HepG2 (cell line): ENCODE data around the gene RSF1. TPM values are rescaled to one million over a fixed set of nuclear protein-coding genes. Genes with fewer than 3 reads are reported as not detected.

Source experiments
- CBX1 ChIP-seq: IDR thresholded peaks from one replicate; pipeline ENCODE4 v1.6.1; 2016; ENCODE audit warnings: antibody characterized with exemption, low read depth
- CBX5 ChIP-seq: sonication (generic); formaldehyde crosslinking; IDR thresholded peaks from 2 replicates; pipeline ENCODE4 v1.4.0; 2020; ENCODE audit warnings: missing genetic modification reagents, borderline replicate concordance
- CHD2 ChIP-seq: IDR thresholded peaks from 2 replicates; pipeline ENCODE4 v1.6.1; 2011; ENCODE audit warnings: low read depth, low read length, improper control_type of control experiment
- CTCF ChIP-seq: sonication (generic); formaldehyde crosslinking; IDR thresholded peaks from 2 replicates; pipeline ENCODE4 v1.5.0; 2020; ENCODE audit warnings: mild to moderate bottlenecking, missing genetic modification reagents, moderate library complexity
- HOMEZ ChIP-seq: IDR thresholded peaks from 2 replicates; pipeline ENCODE4 v1.6.1; 2016; ENCODE audit warnings: low read depth
- KLF15 ChIP-seq: sonication (generic); formaldehyde crosslinking; IDR thresholded peaks from 2 replicates; pipeline ENCODE4 v1.8.1; 2023; ENCODE audit warnings: borderline replicate concordance, mild to moderate bottlenecking, inconsistent platforms, missing genetic modification reagents, mixed read lengths
- LRRFIP1 ChIP-seq: sonication (generic); formaldehyde crosslinking; conservative IDR thresholded peaks from 2 replicates; pipeline ENCODE4 v1.4.0; 2020; ENCODE audit warnings: missing genetic modification reagents
- MAFK ChIP-seq, 2 experiments: IDR thresholded peaks in 1 of 2; conservative IDR thresholded peaks in 1 of 2; 2 replicates each; pipeline ENCODE4 v1.6.1; 2011; ENCODE audit warnings: improper control_type of control experiment in 2 of 2, low read length in 2 of 2
- MYC ChIP-seq: sonication (generic); formaldehyde crosslinking; IDR thresholded peaks from 2 replicates; pipeline ENCODE4 v1.9.0; 2021; ENCODE audit warnings: missing genetic modification reagents, borderline replicate concordance
- PHF8 ChIP-seq: sonication (generic); formaldehyde crosslinking; IDR thresholded peaks from 2 replicates; pipeline ENCODE4 v1.5.0; 2020; ENCODE audit warnings: missing genetic modification reagents
- RBAK ChIP-seq: sonication (generic); formaldehyde crosslinking; IDR thresholded peaks from 2 replicates; pipeline ENCODE4 v1.5.1; 2020; ENCODE audit warnings: mild to moderate bottlenecking, missing genetic modification reagents
- SRSF4 ChIP-seq: fragments of 200-400 bp; formaldehyde crosslinking; IDR thresholded peaks from one replicate; pipeline ENCODE4 v1.6.1; 2018; ENCODE audit warnings: mild to moderate bottlenecking, low read depth, low read length, moderate library complexity; ENCODE audit not compliant: poor library complexity, severe bottlenecking
- TGIF2 ChIP-seq: IDR thresholded peaks from 2 replicates; pipeline ENCODE4 v1.6.1; 2016; ENCODE audit warnings: control low read depth, missing compliant biosample characterization
- THYN1 ChIP-seq: sonication (generic); formaldehyde crosslinking; IDR thresholded peaks from 2 replicates; pipeline ENCODE4 v1.8.1; 2023; ENCODE audit warnings: low read depth, mild to moderate bottlenecking, moderate library complexity, missing genetic modification reagents, borderline replicate concordance
- ZBTB3 ChIP-seq: sonication (generic); formaldehyde crosslinking; IDR thresholded peaks from 2 replicates; pipeline ENCODE4 v1.4.0; 2020; ENCODE audit warnings: low read depth, mild to moderate bottlenecking, moderate library complexity, missing genetic modification reagents, borderline replicate concordance
- ZBTB38 ChIP-seq: sonication (generic); formaldehyde crosslinking; IDR thresholded peaks from 2 replicates; pipeline ENCODE4 v1.5.1; 2020; ENCODE audit warnings: mild to moderate bottlenecking, missing genetic modification reagents
- ZNF280D ChIP-seq: sonication (generic); formaldehyde crosslinking; IDR thresholded peaks from 2 replicates; pipeline ENCODE4 v1.5.1; 2020; ENCODE audit warnings: mild to moderate bottlenecking, missing genetic modification reagents
- ZNF577 ChIP-seq: sonication (generic); formaldehyde crosslinking; IDR thresholded peaks from 2 replicates; pipeline ENCODE4 v1.4.0; 2020; ENCODE audit warnings: mild to moderate bottlenecking, low read depth, missing genetic modification reagents, borderline replicate concordance
- ZNF672 ChIP-seq: sonication (generic); formaldehyde crosslinking; IDR thresholded peaks from 2 replicates; pipeline ENCODE4 v1.8.1; 2022; ENCODE audit warnings: missing genetic modification reagents
- polyA plus RNA-seq, 8 experiments: library from polyadenylated mRNA; depleted of rRNA in 3 of 8; stranded (reverse) in 7 of 8; unstranded in 1 of 8; fragments of >200 nt; fragmentation: Illumina TruSeq in 4 of 8; extraction: Trizol in 4 of 8; gene quantifications; 2 replicates each; pipeline versions ENCODE4 v1.2.1 to v1.2.3, GENCODE V29; 2011 to 2016; ENCODE audit warnings: low read depth in 4 of 8, missing spikeins in 1 of 8, mixed read lengths in 1 of 8; ENCODE audit not compliant: insufficient read depth in 1 of 8
- total RNA-seq, 5 experiments: library from RNA; depleted of rRNA; stranded (reverse); fragments of >200 nt; fragmentation: Illumina TruSeq; extraction: Trizol; gene quantifications; 2 replicates each; pipeline ENCODE4 v1.2.3, GENCODE V29; 2016; ENCODE audit warnings: low read depth in 1 of 5

The RSF1 gene
- total and polyA plus RNA-seq, 2 of the 13 experiments (the other 11 are each of a cell fraction or from before 2014, with no cell fraction given) = 15.5 to 33.1 TPM

GRCh38 chr11:77637345-77638165 lies 183.0 kb downstream of the RSF1 start, which contains the start of gene CLNS1A (continued):
- TF ChIP-seq ZNF577 (CRISPR knock-in tag) (no peak), CHD2 (no peak), MAFK (conservative IDR thresholded peaks at IDR 0.05 in 1 of 2, IDR thresholded peaks at IDR 0.05 in 1 of 2; ENCODE audit: low read length in 2 of 2) (no peak), PHF8 (CRISPR knock-in tag) (peak; percentile 99), ZNF280D (CRISPR knock-in tag) (0 out of 2 replicates have a peak, but pooled peaks have one; percentile 42), CTCF (CRISPR knock-in tag) (no peak), MYC (CRISPR knock-in tag) (peak; percentile 93), CBX5 (CRISPR knock-in tag) (peak; percentile 57; the same call in 1 of the 2 replicates), TGIF2 (CRISPR knock-in tag) (peak; percentile 73; the same call in 1 of the 2 replicates), ZBTB38 (CRISPR knock-in tag) (peak; percentile 91), CBX1 (peak; percentile 88), ZNF672 (CRISPR knock-in tag) (no peak), KLF15 (CRISPR knock-in tag) (no peak; the same call in 1 of the 2 replicates), HOMEZ (CRISPR knock-in tag) (peak; percentile 49; the same call in 1 of the 2 replicates), ZBTB3 (CRISPR knock-in tag) (peak; percentile 45; the same call in 1 of the 2 replicates), SRSF4 (no peak), THYN1 (CRISPR knock-in tag) (no peak), LRRFIP1 (no peak), RBAK (CRISPR knock-in tag) (no peak)
